Fibroblast of lung (primary cell): ENCODE results near the gene INTS4.
"Not testable (repeated sequence)": the region's sequence is repeated elsewhere in the genome, so short reads cannot be mapped to it uniquely, and the experiment has no call there.

Experiments
- CTCF ChIP-seq, 2 donors: IDR thresholded peaks in 1 of 2; conservative IDR thresholded peaks in 1 of 2; 1 replicate in 1 of 2; 2 replicates in 1 of 2; pipeline ENCODE4 v1.5.1; 2011 to 2012; ENCODE audit warnings: low read length in 2 of 2, control low read depth in 1 of 2, inconsistent platforms in 1 of 2, low read depth in 1 of 2, mild to moderate bottlenecking in 1 of 2
- EZH2 ChIP-seq: IDR thresholded peaks from 2 replicates; pipeline ENCODE4 v1.5.1; 2012; ENCODE audit warnings: low read length, control low read depth, mild to moderate bottlenecking; ENCODE audit errors: missing control alignments

- TF ChIP-seq CTCF (conservative IDR thresholded peaks at IDR 0.05 in 1 of 2, IDR thresholded peaks at IDR 0.05 in 1 of 2; ENCODE audit: low read depth in 1 of 2, low read length in 2 of 2); EZH2: not testable (repeated sequence)
Observed at GRCh38 chr11:77917713-77918112, 76.8 kb downstream of the INTS4 start.
